Gastrocnemius medialis (tissue), 4 donors: ENCODE data around the gene METTL23. TPM values are rescaled to one million over a fixed set of nuclear protein-coding genes. Genes with fewer than 3 reads are reported as not detected.
A peak's percentile ranks its signal among the peaks of the same experiment; 100 is the strongest.
"Not testable (repeated sequence)": the region's sequence is repeated elsewhere in the genome, so short reads cannot be mapped to it uniquely, and the experiment has no call there.

ENCODE experiments used
- ATAC-seq, 2 donors: fragments of 150-250 bp; one replicate each; pipeline ENCODE4 v1.9.1; 2016
- DNase-seq, 2 donors: peaks; one replicate each; pipeline ENCODE4 v3.0.0-alpha.2; 2019
- H3K27ac ChIP-seq, 4 donors: fragments of 200-600 bp; sonication (generic); 1 replicate in 1 of 4; 2 replicates in 3 of 4; pipeline ENCODE4 v1.5.1; 2016 to 2018; ENCODE audit warnings: mild to moderate bottlenecking in 2 of 4, moderate library complexity in 1 of 4
- H3K27me3 ChIP-seq, 3 donors: fragments of 200-600 bp; sonication (generic) in 2 of 3; 1 replicate in 1 of 3; 2 replicates in 2 of 3; pipeline versions ENCODE4 v1.5.1 to v1.6.0; 2016 to 2019; ENCODE audit warnings: mild to moderate bottlenecking in 1 of 3, moderate library complexity in 1 of 3
- H3K36me3 ChIP-seq, 2 donors: fragments of 200-600 bp; sonication (generic) in 1 of 2; one replicate each; pipeline ENCODE4 v1.5.1; 2017 to 2018
- H3K4me1 ChIP-seq, 2 donors: fragments of 200-600 bp; sonication (generic) in 1 of 2; one replicate each; pipeline ENCODE4 v1.5.1; 2016 to 2017; ENCODE audit warnings: mild to moderate bottlenecking in 2 of 2
- H3K4me3 ChIP-seq, 4 donors: fragments of 200-600 bp; sonication (generic) in 3 of 4; 1 replicate in 1 of 4; 2 replicates in 3 of 4; pipeline ENCODE4 v1.5.1; 2016 to 2019; ENCODE audit warnings: mild to moderate bottlenecking in 2 of 4
- H3K9me3 ChIP-seq, 3 donors: fragments of 200-600 bp; sonication (generic) in 2 of 3; 1 replicate in 1 of 3; 2 replicates in 2 of 3; pipeline ENCODE4 v1.5.1; 2016 to 2019
- CTCF ChIP-seq, 5 experiments: fragments of 450-650 bp in 3 of 5; fragments of 200-600 bp in 2 of 5; sonication (generic) in 2 of 5; IDR thresholded peaks in 4 of 5; conservative IDR thresholded peaks in 1 of 5; 1 replicate in 4 of 5; 2 replicates in 1 of 5; pipeline ENCODE4 v1.5.1; 2016 to 2019; ENCODE audit warnings: antibody characterized with exemption in 5 of 5, mild to moderate bottlenecking in 3 of 5, moderate library complexity in 3 of 5
- POLR2A ChIP-seq, 2 donors: fragments of 450-650 bp; IDR thresholded peaks; one replicate each; pipeline ENCODE4 v1.6.1; 2017; ENCODE audit warnings: antibody characterized with exemption in 2 of 2, mild to moderate bottlenecking in 2 of 2, moderate library complexity in 2 of 2
- in situ Hi-C, 4 donors: fragments of 200-750 bp; cut with MboI; loops; one replicate each; pipeline versions ENCODE4 v1.15.0 to v1.8.0; 2017; ENCODE audit warnings: low sequenced_read_pairs in 4 of 4
- intact Hi-C: fragments of 100-400 bp; cut with DNase I; formaldehyde crosslinking; loops from one replicate; pipeline ENCODE4 v1.15.1; 2023; ENCODE audit warnings: low total_unique reads
- total RNA-seq, 4 donors: library from RNA; depleted of rRNA; stranded (reverse); fragments of >200 nt; gene quantifications; one replicate each; pipeline versions ENCODE4 v1.1.0 to v1.2.3, GENCODE V29; 2016

METTL23 gene
- total RNA-seq, 4 donors from 2014 or later, result 23.9 to 35.5 (median 29.7) TPM

GRCh38 chr17:76721463-76721862 is 5.2 kb upstream of the METTL23 start:
- in situ Hi-C loops, result loop anchor here in 1 of 4 donors (25.0 kb wide), 1 partner anchor 159 kb away; a partner anchor contains a TSS
- Histone ChIP-seq H3K4me1 (peaks cover 17 to 27% of the 10 kb centered on the region in 2 donors), H3K9me3 (no peaks in the 10 kb centered on the region)

DNA sequence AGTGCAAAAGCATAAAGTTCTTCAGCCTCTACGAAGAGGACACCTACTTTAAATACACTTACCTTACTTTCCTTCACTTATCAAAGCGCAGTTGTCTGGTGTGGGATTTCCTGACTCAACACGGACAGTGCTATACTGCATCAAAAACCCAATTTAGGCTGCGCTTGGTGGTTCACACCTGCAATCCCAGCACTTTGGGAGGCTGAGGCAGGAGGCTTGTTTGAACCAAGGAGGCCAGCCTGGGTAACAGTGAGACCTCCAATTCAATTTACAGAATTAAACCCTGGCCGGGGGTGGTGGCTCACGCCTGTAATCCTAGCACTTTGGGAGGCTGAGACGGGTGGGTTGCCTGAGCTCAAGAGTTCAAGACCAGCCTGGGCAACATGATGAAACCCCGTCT is 4.4 kb upstream of the METTL23 start:
- H3K27ac ChIP-seq, result peak overlapping the region in 1 of 4 donors; percentile 2
- peaks cover 15 to 20% of the 10 kb centered on the region in 2 donors for H3K4me1 ChIP-seq
- in situ Hi-C loops (loop anchor here in 1 of 4 donors (25.0 kb wide), 1 partner anchor 160 kb away; a partner anchor contains a TSS), intact Hi-C loops (loop anchor here (10.0 kb wide), 1 partner anchor 937 kb away; the partner anchor contains the start of gene UNK)
- ATAC-seq (no peak), DNase-seq (no peak)
- no peak overlapping the region for H3K4me3 ChIP-seq
- no peaks in the 10 kb centered on the region for H3K27me3 ChIP-seq
- no peak for TF ChIP-seq POLR2A (IDR thresholded peaks at IDR 0.05)
- TF ChIP-seq CTCF (IDR thresholded peaks at IDR 0.05 in 4 of 5, conservative IDR thresholded peaks at IDR 0.05 in 1 of 5), result no peak
- H3K36me3 ChIP-seq, result peaks cover 1 to 75% of the 10 kb centered on the region in 2 donors
- no peaks in the 10 kb centered on the region for H3K9me3 ChIP-seq

More at GRCh38 chr17:76721463-76721862, 5.2 kb upstream of the METTL23 start:
- no peak overlapping the region for H3K27ac ChIP-seq
- TF ChIP-seq POLR2A (IDR thresholded peaks at IDR 0.05), result no peak
- intact Hi-C loops, result loop anchor here (10.0 kb wide), 1 partner anchor 937 kb away; the partner anchor contains the start of gene UNK
- H3K4me3 ChIP-seq, result no peak overlapping the region
- ATAC-seq (no peak), DNase-seq (no peak)
- no peaks in the 10 kb centered on the region for H3K27me3 ChIP-seq
- peaks cover 5 to 83% of the 10 kb centered on the region in 2 donors for H3K36me3 ChIP-seq

DNA sequence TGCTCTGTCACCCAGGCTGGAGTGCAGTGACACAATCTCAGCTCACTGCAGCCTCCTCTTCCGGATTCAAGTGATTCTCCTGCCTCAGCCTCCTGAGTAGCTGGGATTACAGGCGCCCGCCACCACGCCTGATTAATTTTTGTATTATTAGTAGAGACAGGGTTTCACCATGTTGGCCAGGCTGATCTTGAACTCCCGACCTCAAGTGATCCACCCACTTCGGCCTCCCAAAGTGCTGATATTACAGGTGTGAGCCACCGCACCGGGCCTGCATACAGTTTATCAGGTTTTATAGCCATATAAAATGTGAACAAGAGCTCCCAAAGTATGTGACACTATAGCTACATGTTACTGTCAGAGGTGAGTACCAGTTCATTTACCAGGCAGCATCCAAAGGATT is 3.7 kb upstream of the METTL23 start:
- H3K27me3 ChIP-seq, ATAC-seq, H3K27ac ChIP-seq, DNase-seq, H3K4me3 ChIP-seq, H3K9me3 ChIP-seq: not testable (repeated sequence)
- in situ Hi-C loops, result loop anchor here in 1 of 4 donors (25.0 kb wide), 1 partner anchor 161 kb away; a partner anchor contains a TSS
- intact Hi-C loops, result loop anchor here (10.0 kb wide), 1 partner anchor 938 kb away; the partner anchor contains the start of gene UNK
- H3K36me3 ChIP-seq, result peaks cover 0 to 68% of the 10 kb centered on the region in 2 donors
- H3K4me1 ChIP-seq, result peaks cover 22 to 27% of the 10 kb centered on the region in 2 donors

- peaks cover 24 to 29% of the 10 kb centered on the region in 2 donors for H3K4me1 ChIP-seq
- ATAC-seq, result no peak
- H3K27me3 ChIP-seq, result no peaks in the 10 kb centered on the region
- no peak for DNase-seq
- intact Hi-C loops (loop anchor here (10.0 kb wide), 1 partner anchor 939 kb away; the partner anchor contains the start of gene UNK), in situ Hi-C loops (loop anchor here in 1 of 4 donors (25.0 kb wide), 1 partner anchor 162 kb away; a partner anchor contains a TSS)
- H3K36me3 ChIP-seq, result peaks cover 0 to 59% of the 10 kb centered on the region in 2 donors
- no peak overlapping the region for H3K4me3 ChIP-seq
- TF ChIP-seq CTCF (IDR thresholded peaks at IDR 0.05 in 4 of 5, conservative IDR thresholded peaks at IDR 0.05 in 1 of 5), result no peak
- TF ChIP-seq POLR2A (IDR thresholded peaks at IDR 0.05), result no peak
- no peaks in the 10 kb centered on the region for H3K9me3 ChIP-seq
- H3K27ac ChIP-seq, result peak overlapping the region in 3 of 4 donors; percentile 98 to 100 (median 99)
Observed at GRCh38 chr17:76723812-76724211, 2.8 kb upstream of the METTL23 start.

GRCh38 chr17:76725580-76726230 is 934 bp upstream of the METTL23 start:
- TF ChIP-seq CTCF (IDR thresholded peaks at IDR 0.05 in 4 of 5, conservative IDR thresholded peaks at IDR 0.05 in 1 of 5) (no peak), POLR2A (IDR thresholded peaks at IDR 0.05) (no peak)
- DNase-seq (peak; percentile 79 to 89), ATAC-seq (peak; percentile 61 to 63)
- peaks cover 27 to 32% of the 10 kb centered on the region in 2 donors for H3K4me1 ChIP-seq
- in situ Hi-C loops (no loop called here), intact Hi-C loops (loop anchor here (1.0 to 10.0 kb wide), 2 partner anchors 12 to 941 kb away; partner anchors contain the start of genes SRSF2 and UNK)
- no peaks in the 10 kb centered on the region for H3K9me3 ChIP-seq
- peak overlapping the region; percentile 83 to 99 (median 97) for H3K4me3 ChIP-seq
- H3K27me3 ChIP-seq, result no peaks in the 10 kb centered on the region
- peaks cover 0 to 40% of the 10 kb centered on the region in 2 donors for H3K36me3 ChIP-seq
- peak overlapping the region; percentile 98 to 100 (median 100) for H3K27ac ChIP-seq
